Fibroblast of upper back skin (primary cell): ENCODE measurements around the gene CCDC88A.
A peak's percentile ranks its signal among the peaks of the same experiment; 100 is the strongest.
"Not testable (repeated sequence)": the region's sequence is repeated elsewhere in the genome, so short reads cannot be mapped to it uniquely, and the experiment has no call there.

Experiments used
- DNase-seq: peaks from one replicate; pipeline ENCODE4 v3.0.0-alpha.2; 2013

CCDC88A gene

GRCh38 chr2:55282110-55282917 lies 137.3 kb downstream of the CCDC88A start:
- peak; percentile 82 for DNase-seq

GRCh38 chr2:55280851-55281546 lies 138.7 kb downstream of the CCDC88A start:
- not testable (repeated sequence) for DNase-seq

- DNase-seq, result not testable (repeated sequence)
Observed at GRCh38 chr2:55279859-55280424, 139.7 kb downstream of the CCDC88A start.

- DNase-seq, result not testable (repeated sequence)
Observed at GRCh38 chr2:55279214-55279835, 140.3 kb downstream of the CCDC88A start.

DNA sequence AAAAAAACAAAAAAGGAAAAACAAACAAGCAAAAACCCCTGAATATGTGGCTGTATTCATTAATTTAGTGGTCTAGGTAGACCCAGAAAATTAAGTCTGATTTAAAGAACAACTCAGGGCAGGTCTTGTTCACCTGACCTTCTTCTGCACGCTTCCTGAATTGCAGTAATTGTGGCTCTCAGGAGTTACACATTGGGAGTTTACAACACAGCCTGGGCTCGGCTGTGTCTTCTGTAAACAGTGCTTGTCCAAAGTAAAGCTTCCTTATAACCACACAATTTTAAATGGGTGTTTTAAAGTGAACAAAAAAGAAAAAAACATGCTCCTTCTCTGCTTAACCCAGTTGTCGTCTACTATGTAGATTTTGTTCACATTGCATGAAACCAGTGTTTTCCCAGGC lies 142.3 kb downstream of the CCDC88A start:
- no peak for DNase-seq

DNA sequence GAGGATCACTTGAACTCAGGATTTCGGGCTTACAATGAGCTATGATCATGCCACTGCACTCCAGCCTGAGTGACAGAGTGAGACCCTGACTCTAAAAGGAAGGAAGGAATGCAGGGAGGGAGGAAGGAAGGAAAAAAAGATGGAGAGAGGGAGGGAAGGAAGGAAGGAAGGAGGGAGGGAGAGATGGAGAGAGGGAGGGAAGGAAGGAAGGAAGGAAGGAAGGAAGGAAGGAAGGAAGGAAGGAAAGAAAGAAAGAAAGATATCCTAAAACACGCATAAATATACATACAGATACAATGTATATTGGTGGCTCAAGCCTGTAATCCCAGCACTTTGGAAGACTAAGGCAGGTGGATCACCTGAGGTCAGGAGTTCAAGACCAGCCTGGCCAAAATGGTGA lies 145.3 kb downstream of the CCDC88A start:
- DNase-seq, result not testable (repeated sequence)

GRCh38 chr2:55269645-55269990 lies 150.0 kb downstream of the CCDC88A start:
- no peak for DNase-seq

GRCh38 chr2:55268907-55269644 lies 150.6 kb downstream of the CCDC88A start, which contains the start of gene MTIF2:
TSS of gene MTIF2 (minus strand) at chr2:55269231. CDS start at chr2:55263858, 5,373 bp downstream.
- peak; percentile 93 for DNase-seq

DNA sequence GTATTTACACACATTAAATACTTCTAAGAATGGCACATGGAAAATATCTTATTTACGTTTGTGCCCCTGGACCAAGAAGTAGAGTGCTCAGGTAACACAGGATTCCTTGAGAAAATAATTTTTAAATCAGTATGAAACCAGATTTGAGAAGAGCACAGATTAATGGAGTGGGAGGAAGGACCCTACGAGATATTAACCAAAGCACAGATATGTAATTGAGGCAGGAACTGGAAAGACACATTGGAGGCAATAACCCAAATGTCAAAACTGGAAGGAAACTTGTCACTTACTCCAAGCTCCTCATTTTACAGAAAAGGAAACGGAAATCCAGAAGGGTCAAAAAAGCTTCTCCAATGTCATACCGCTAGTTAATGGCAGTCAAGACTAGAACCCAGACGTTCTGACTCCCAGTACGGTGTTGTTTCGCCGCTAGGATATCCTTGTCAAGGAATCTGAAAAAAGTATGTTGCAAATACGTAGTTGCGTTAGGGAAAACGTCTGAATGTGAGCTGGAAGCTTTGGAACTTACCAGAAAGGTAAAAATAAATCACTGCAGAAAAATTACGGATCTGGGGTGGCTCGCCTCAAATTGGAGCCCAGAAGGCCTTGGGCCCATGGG lies 151.3 kb downstream of the CCDC88A start:
- DNase-seq, result no peak

DNA sequence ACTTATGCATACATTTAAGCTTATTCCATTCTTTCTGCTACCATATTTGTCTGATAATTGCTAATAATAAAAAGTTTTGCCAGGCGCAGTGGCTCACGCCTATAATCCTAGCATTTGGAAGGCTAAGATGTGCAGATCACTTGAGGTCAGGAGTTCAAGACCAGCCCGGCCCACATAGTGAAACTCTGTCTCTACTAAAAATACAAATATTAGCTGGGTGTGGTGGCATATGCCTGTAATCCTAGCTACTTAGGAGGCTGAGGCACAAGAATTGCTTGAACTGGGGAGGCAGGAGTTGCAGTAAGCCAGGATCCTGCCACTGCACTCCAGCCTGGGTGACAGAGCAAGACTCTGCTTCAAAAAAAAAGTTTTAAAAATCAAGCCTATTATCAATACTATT lies 160.1 kb downstream of the CCDC88A start:
- not testable (repeated sequence) for DNase-seq

GRCh38 chr2:55252832-55253231 lies 166.8 kb downstream of the CCDC88A start:
- DNase-seq, result no peak

DNA sequence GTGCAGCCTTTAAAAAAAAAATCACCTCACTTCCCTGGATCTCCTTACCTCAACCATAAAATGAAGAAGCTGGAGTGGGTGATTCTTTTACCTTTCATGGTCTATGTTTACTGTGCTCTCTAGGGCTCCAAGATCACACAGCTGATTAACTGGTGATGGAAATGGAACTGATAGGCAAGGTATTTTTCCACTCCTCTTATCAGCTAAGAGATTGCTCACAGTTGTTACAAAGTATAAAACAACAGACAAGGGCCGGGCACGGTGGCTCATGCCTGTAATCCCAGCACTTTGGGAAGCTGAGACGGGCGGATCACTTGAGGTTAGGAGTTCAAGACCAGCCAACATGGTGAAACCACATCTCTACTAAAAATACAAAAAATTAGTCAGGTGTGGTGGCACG lies 172.6 kb downstream of the CCDC88A start:
- no peak for DNase-seq

DNA sequence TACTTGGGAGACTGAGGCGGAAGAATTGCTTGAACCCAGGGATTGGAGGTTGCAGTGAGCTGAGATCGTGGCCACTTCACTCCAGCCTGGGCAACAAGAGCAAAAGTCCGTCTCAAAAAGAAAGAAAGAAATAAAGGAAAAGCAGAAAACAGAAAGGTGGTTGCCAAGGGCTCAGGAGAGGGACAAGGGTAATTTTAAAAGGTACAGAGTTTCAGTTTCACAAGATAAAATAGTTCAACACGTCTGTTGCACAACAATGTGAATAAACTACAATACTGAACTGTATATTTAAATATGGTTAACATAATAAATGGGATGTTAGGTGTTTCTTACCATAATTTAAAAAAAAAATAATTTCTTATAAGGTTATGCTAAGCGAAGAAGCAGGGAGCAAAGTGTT lies 174.2 kb downstream of the CCDC88A start:
- DNase-seq, result no peak

GRCh38 chr2:55242617-55243016 lies 177.0 kb downstream of the CCDC88A start:
- DNase-seq, result no peak

DNA sequence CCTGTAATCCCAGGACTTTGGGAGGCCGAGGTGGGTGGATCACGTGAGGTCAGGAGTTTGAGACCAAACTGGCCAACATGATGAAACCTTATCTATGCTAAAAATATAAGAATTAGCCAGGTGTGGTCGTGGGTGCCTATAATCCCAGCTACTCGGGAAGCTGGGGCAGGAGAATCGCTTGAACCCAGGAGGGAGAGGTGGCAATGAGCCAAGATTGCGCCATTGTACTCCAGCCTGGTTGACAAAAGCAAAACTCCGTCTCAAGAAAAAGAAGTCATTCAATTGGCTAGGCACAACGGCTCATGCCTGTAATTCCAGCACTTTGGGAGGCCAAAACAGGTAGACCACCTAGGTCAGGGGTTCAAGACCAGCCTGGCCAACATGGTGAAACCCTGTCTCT lies 178.1 kb downstream of the CCDC88A start:
- DNase-seq, result not testable (repeated sequence)

- no peak for DNase-seq
Observed at GRCh38 chr2:55239656-55240222, 179.9 kb downstream of the CCDC88A start.
